Measurements from ENCODE around the gene RHEB.

Gene RHEB

DNA sequence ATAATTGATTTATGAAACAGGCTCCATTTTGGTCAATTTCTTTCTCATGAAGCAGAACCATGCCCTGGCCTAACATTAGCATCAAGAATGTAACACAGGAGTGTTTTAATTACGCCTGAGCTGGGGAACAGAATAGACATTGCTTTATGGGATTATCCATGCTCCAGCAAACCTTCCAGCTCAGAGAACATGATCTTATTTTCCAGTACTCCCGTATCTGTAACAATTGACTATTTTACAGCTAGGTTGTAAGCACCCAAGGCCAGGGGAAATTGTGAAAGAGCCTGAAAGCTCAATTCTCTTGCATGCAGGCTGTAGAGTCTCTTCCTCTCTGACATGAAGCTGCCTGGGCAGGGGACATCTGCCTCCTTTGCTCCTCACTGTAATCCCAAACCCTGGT, 49.0 kb downstream of the RHEB start:
- DNase-seq (ENCODE audit: low spot score): no peak

- DNase-seq (ENCODE audit: low spot score): no peak
Observed at GRCh38 chr7:151469281-151469680, 50.4 kb downstream of the RHEB start.

GRCh38 chr7:151468217-151469018, 51.3 kb downstream of the RHEB start:
- DNase-seq (ENCODE audit: low spot score): peak; percentile 54

GRCh38 chr7:151465169-151465568, 54.5 kb downstream of the RHEB start:
- no peak for DNase-seq (ENCODE audit: low spot score)

DNA sequence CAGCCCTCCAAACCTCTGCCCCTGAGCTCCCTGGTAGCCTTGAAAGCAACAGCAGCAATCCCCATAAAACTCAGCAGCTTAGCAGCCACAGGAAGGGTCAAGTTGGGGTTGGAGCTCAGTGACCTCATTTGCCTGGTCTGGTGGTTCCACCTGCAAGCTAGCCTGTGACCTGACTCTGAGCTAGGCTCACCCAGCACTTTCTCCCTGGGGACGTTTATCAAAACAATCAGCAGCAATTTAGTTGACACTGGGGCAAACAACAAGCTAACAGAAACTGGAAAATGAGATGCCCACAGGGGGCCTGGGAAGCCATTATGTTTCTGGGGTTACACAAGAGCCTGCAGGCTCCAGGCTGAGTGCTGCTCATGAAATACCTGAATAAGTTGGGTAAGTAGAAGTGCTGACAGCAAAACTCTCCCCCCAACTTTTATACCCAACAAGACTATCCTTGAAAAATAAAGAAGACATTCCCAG, 57.4 kb downstream of the RHEB start:
- DNase-seq (ENCODE audit: low spot score): no peak

GRCh38 chr7:151461942-151462230, 57.8 kb downstream of the RHEB start:
- DNase-seq (ENCODE audit: low spot score): no peak

DNA sequence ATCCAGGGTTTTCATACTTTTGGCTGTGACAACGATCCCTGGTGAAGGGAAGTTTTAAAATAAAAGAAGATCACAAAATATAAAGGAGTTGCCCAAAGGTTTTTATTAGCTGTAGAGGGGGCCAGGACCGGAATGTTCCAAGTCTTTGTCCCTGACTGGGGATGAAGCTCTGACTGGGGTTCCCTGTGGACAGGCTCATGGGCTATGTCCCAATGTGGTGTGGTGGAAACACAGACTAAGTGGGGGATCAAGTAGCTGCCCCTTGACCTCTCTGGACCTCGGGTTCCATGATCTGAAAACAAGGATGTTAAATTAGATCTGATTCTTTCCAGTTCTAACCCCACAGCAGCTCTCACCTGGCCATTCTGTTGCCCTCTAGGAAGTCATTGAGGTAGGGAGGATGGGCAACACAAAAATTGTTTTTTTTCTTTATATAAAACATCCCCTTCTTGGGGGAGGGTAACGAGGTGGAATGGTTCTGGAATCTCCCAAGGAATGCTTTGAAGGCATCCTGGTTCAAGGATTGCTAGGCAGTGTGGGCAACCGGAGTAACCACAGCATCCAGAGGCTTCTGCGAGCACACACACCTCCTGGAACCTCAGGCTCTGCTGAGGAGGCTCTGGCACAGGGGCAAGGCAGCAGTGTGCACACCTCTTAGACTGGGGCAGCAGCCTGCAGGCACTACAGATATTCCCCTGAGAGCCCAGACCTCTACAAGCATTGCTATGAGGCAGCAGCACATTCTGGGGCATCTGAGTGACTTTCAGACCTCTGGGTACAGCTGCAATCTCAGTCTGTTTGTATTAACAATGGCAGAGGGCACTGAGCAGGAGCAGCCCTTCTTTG, 58.4 kb downstream of the RHEB start:
- DNase-seq (ENCODE audit: low spot score): no peak

GRCh38 chr7:151460474-151460855, 59.2 kb downstream of the RHEB start:
- DNase-seq (ENCODE audit: low spot score): peak; percentile 29

DNA sequence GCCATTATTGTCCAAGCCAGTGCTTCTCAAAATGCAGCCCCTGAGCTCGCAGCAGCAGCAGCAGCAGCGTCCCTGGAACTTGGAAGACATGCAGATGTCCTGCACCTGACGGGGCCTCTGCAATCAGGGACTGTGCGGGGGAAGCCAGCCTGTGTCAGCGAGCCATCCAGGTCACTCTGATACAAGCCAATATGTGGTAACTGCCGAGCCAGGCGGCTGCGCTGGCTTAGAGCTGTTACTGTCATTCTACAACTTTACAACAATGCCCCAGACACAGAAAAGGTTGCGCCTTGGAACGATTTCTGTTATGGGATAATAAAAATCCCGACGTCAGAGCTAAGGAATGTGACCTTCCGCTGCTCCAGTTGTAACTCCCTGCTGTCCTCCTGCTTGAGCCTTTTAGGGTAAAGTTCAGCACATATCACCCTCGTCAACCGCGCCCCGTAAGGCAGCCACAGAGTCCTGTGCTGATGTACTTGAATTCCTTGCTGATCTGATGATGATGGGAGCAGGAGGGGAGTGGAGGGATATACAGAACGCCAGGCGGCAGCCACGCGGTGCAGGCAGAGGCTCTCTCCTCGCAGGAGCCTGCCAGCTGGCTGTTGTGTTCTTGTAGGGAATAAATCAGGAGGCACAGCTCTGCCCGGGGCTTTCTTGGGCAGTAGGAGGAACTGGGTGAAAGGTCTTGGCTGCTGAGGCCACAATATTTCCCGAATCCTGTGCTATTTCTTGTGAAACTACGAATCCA, 59.8 kb downstream of the RHEB start:
- peak; percentile 85 for DNase-seq (ENCODE audit: low spot score)

DNA sequence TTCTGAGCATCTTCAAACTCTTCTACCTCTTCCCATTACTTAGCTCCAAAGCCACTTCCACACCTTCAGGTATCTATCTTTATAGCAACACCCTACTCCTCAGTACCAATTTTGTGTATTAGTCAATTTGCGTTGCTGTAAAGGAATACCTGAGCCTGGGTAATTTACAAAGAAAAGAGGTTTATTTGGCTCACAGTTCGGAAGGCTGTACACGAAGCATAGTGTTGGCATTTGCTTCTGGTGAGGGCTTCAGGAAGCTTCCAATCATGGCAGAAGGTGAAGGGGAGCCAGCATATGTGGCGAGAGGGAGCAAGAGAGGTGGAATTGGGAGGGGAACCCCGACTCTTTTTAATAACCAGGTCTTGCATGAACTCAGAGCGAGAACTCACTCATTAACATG, 62.2 kb downstream of the RHEB start:
- DNase-seq (ENCODE audit: low spot score): no peak

DNA sequence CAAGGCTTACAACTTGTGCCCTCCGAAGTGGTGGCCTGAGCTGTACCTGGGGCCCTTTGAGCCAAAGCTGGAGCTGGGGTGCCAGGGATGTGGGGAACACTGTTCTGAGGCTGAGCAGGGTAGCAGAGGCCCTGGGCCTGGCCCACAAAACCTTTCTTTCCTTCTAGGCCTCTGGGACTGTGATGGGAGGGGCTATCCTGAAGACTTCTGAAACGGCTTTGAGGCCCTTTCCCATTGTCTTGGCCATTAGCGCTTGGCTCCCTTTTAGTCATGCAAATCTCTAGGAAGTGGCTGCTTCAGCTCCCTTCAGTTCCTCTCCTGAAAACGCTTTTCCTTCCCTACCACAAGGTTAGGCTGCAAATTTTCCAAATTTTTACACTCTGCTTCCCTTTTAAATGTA, 62.9 kb downstream of the RHEB start:
- no peak for DNase-seq (ENCODE audit: low spot score)

DNA sequence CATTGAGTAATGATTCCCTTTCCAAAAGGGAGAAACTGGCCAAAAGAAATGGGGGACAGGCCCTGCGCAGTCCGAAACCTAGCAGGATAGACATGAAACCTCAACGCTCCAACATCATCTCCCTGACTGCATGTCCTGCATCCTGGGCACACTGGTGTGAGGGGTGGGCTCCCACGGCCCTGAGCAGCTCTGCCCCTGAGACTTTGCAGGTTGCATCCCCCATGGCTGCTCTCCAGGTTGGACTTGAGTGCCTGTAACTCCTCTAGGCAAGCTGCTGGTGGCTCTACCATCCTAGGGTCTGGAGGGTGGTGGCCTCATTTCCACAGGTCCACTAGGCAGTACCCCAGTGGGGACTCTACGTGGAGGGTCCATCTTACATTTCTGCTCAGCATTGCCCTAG, 63.4 kb downstream of the RHEB start:
- DNase-seq (ENCODE audit: low spot score): no peak

GRCh38 chr7:151455690-151456089, 64.0 kb downstream of the RHEB start:
- DNase-seq (ENCODE audit: low spot score): no peak

GRCh38 chr7:151454932-151455530, 64.7 kb downstream of the RHEB start:
- DNase-seq (ENCODE audit: low spot score): no peak

GRCh38 chr7:151454305-151454704, 65.4 kb downstream of the RHEB start:
- no peak for DNase-seq (ENCODE audit: low spot score)

DNA sequence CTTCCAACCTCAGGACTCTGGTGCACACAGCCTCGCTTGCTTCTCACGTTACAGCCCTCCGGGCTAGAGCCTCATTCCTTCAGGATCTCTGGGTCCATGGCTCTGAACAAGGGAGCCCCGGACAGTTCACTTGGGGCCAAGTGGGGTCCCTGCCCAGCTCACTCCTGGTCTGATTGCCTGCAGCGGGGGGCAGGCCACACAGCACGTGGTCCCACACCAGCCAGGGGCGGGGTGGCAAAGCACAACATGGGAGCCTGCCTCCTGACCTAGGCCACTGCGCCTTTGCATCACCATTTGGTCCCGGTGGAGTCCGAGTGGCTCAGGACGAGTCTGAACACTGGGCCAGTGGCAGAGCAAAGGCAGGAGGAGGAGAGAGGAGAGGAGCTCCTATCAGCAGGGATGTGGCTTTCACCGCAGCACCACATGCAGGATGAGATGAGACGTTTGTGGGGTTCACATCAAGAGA, 66.3 kb downstream of the RHEB start:
- no peak for DNase-seq (ENCODE audit: low spot score)

- no peak for DNase-seq (ENCODE audit: low spot score)
Observed at GRCh38 chr7:151452680-151453325, 66.9 kb downstream of the RHEB start.

DNA sequence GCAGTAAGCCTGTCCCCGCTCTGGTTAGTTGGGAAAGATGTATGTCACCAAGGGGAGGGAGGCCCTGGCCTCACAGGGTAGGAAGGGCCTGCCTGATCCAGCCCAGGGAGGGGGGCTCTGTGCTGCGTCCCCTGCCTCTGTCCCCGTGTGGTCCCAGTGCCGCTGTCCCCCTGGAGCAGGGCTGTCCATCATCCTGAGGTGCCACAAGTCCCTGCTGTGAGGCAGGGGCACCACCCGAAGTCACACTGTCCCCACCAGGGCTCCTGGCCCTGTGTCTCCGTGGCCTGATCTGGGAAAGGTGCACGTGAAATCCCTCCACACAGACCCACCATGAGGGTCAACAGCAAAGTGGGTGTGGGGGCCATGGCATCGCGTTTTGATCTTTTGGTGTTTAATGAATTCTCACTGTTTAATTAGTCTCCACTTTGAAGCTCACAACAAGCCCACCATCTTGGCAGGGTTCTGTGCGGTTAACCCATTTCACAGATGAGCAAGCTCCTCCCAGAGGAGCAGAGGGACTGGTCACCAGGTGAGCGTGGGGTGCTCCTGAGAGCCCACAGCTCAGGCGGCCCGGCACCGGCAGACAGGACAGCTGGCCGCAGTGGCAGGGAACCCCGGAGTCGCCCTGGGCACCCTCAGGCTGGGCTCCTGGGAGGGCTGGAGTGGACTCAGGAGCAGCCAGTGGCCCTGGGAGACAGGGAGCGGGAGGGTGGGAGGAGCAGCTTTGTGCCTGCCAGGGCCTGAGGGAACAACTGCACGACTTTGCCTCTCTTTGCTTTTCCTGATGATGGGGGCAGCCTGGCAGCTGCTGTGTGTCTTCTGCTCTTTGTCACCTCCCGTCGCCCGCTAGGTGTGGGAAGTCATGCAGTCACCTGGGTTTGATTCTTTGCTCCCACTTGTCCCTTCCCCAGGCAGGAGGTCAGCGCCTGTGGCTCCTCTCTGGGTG, 67.8 kb downstream of the RHEB start:
- no peak for DNase-seq (ENCODE audit: low spot score)

DNA sequence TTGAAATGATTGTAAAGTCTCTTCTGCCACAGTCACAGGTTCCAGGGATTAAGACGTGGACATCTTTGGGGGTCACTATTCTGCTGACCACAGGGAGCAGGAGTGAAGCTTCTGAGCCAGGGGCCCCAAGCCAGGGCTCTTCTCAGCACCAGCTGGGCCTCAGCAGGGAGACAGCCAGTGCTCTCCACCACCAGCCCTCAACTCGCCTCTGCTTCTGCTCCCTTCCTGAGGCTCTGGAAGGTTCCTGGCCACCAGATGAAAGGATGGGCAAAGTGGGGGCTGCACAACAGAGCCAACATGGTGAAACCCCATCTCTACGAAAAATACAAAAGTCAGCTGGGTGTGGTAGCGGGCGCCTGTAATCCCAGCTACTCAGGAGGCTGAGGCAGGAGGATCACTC, 68.5 kb downstream of the RHEB start:
- no peak for DNase-seq (ENCODE audit: low spot score)

DNA sequence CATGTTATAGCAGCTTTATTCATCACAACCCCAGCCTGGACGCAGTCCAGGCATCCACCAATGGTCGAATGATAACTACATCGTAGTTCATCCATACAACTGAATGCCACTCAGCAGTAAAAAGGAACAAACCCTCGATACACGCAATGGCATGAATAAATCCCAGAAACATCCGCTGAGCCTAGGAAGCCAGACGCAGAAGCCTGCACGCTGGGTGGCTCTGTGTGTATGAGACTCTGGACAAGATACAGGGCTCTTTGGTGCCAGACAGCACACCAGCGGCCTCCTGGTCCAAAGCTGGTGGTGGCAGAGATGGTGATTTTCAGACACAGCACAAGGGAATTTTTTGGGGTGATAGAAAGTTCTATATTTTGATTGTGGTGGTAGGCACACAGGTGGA, 69.7 kb downstream of the RHEB start:
- DNase-seq (ENCODE audit: low spot score): no peak

All from Ammon's horn (tissue), 1 donor.